Peyer's patch (tissue), 4 donors: Measurements from ENCODE around the gene PLK4. TPM values are rescaled to one million over a fixed set of nuclear protein-coding genes. Genes with fewer than 3 reads are reported as not detected.

Experiments
- DNase-seq, 3 donors: peaks; one replicate each; pipeline ENCODE4 v3.0.0-alpha.2; 2017 to 2019
- H3K27ac ChIP-seq, 4 donors: fragments of 200-600 bp; sonication (generic); one replicate each; pipeline ENCODE4 v1.5.1; 2016 to 2019
- H3K27me3 ChIP-seq, 2 donors: fragments of 200-600 bp; sonication (generic); one replicate each; pipeline ENCODE4 v1.5.1; 2019
- H3K36me3 ChIP-seq, 3 donors: fragments of 200-600 bp; sonication (generic); one replicate each; pipeline ENCODE4 v1.5.1; 2016 to 2019
- H3K4me1 ChIP-seq, 4 donors: fragments of 200-600 bp; sonication (generic); one replicate each; pipeline ENCODE4 v1.5.1; 2016 to 2019
- H3K4me3 ChIP-seq, 4 donors: fragments of 200-600 bp; sonication (generic); 1 replicate in 3 of 4; 2 replicates in 1 of 4; pipeline ENCODE4 v1.5.1; 2016 to 2019; ENCODE audit warnings: mild to moderate bottlenecking in 1 of 4
- H3K9me3 ChIP-seq, 4 donors: fragments of 200-600 bp; sonication (generic); one replicate each; pipeline ENCODE4 v1.5.1; 2016 to 2019; ENCODE audit warnings: mild to moderate bottlenecking in 1 of 4
- POLR2A ChIP-seq, 2 donors: fragments of 450-650 bp; IDR thresholded peaks; one replicate each; pipeline ENCODE4 v1.5.1; 2017; ENCODE audit warnings: antibody characterized with exemption in 2 of 2, mild to moderate bottlenecking in 2 of 2, moderate library complexity in 2 of 2
- total RNA-seq, 4 donors: library from RNA; depleted of rRNA; stranded (reverse); fragments of >200 nt; gene quantifications; one replicate each; pipeline ENCODE4 v1.1.0, GENCODE V29; 2016
- TF ChIP-seq, protein P1 (sequence below), 6 experiments: fragments of 450-650 bp in 4 of 6; fragments of 200-600 bp in 2 of 6; sonication (generic) in 1 of 6; IDR thresholded peaks; one replicate each; pipeline ENCODE4 v1.5.1; 2017 to 2019; ENCODE audit warnings: antibody characterized with exemption in 6 of 6, mild to moderate bottlenecking in 3 of 6, moderate library complexity in 1 of 6

PLK4 gene
- total RNA-seq, 4 donors from 2014 or later: 1.7 to 8.3 (median 3.7) TPM

DNA sequence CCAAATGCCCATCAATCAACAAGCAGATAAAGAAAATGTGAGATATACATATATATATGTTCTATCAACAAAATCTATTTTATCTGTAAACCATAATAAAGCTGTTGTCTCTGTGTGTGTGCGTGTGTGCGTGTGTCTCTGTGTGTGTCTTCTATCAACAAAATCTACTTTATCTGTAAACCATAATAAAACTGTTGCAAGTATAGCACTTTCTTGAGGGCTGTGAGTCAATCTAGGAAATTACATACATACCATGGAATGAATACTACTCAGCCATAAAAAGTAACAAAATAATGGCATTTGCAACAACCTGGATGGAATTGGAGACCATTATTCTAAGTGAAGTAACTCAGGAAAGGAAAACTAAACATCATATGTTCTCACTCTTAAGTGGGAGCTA is 12.5 kb upstream of the PLK4 start:
- no peaks in the 10 kb centered on the region for H3K36me3 ChIP-seq
- H3K4me3 ChIP-seq: no peak overlapping the region
- H3K27me3 ChIP-seq: no peaks in the 10 kb centered on the region
- DNase-seq: no peak
- no peak overlapping the region for H3K27ac ChIP-seq
- no peak for TF ChIP-seq POLR2A (IDR thresholded peaks at IDR 0.05)
- TF ChIP-seq, protein P1, sequence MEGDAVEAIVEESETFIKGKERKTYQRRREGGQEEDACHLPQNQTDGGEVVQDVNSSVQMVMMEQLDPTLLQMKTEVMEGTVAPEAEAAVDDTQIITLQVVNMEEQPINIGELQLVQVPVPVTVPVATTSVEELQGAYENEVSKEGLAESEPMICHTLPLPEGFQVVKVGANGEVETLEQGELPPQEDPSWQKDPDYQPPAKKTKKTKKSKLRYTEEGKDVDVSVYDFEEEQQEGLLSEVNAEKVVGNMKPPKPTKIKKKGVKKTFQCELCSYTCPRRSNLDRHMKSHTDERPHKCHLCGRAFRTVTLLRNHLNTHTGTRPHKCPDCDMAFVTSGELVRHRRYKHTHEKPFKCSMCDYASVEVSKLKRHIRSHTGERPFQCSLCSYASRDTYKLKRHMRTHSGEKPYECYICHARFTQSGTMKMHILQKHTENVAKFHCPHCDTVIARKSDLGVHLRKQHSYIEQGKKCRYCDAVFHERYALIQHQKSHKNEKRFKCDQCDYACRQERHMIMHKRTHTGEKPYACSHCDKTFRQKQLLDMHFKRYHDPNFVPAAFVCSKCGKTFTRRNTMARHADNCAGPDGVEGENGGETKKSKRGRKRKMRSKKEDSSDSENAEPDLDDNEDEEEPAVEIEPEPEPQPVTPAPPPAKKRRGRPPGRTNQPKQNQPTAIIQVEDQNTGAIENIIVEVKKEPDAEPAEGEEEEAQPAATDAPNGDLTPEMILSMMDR (IDR thresholded peaks at IDR 0.05): no peak
- H3K9me3 ChIP-seq: no peaks in the 10 kb centered on the region
- no peaks in the 10 kb centered on the region for H3K4me1 ChIP-seq

DNA sequence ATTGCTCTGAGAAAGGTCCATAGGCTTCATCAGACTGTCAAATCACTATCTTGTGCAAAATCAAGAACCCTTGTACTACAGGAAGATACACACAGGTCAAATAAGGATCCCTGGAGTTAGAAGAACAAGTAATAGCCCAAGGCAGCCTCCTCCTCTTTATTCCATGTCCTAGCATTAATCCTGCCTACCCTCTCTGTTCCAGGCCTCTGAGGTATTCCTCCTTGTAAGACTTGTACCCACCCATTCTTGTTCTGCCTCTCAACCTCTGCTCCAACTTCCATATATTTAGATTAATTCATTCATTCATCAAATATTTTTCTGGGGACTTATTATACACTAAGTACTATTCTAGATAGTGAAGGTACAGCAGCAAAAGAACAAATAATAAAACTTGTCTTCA is 10.4 kb upstream of the PLK4 start:
- Histone ChIP-seq H3K9me3 (no peaks in the 10 kb centered on the region), H3K27me3 (no peaks in the 10 kb centered on the region), H3K27ac (no peak overlapping the region), H3K4me1 (no peaks in the 10 kb centered on the region), H3K36me3 (no peaks in the 10 kb centered on the region), H3K4me3 (no peak overlapping the region)
- no peak for TF ChIP-seq POLR2A (IDR thresholded peaks at IDR 0.05)
- TF ChIP-seq, protein P1 (IDR thresholded peaks at IDR 0.05): no peak
- no peak for DNase-seq

DNA sequence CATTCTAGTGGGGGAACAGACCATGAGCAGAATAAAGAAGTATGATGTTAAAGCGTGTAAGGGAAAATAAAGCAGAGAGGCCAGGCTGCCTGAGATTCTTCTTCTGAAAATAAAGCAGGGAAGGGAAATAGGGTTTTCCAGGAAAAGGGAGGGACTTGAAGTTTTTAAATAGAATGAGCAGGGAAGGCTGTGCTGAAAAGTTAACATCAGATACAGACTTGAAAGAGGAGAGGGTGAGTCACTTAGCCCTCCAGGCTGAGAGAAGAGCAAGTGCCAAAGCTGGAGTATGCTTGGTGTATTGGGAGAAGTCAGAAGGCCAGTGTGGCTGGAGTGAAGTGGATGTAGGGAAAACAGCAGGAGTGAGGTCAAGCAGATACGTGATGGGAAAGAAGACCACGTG is 10.0 kb upstream of the PLK4 start:
- H3K36me3 ChIP-seq: no peaks in the 10 kb centered on the region
- no peaks in the 10 kb centered on the region for H3K27me3 ChIP-seq
- TF ChIP-seq, protein P1 (IDR thresholded peaks at IDR 0.05): no peak
- TF ChIP-seq POLR2A (IDR thresholded peaks at IDR 0.05): no peak
- H3K27ac ChIP-seq: no peak overlapping the region
- no peaks in the 10 kb centered on the region for H3K4me1 ChIP-seq
- DNase-seq: no peak
- no peak overlapping the region for H3K4me3 ChIP-seq
- no peaks in the 10 kb centered on the region for H3K9me3 ChIP-seq

DNA sequence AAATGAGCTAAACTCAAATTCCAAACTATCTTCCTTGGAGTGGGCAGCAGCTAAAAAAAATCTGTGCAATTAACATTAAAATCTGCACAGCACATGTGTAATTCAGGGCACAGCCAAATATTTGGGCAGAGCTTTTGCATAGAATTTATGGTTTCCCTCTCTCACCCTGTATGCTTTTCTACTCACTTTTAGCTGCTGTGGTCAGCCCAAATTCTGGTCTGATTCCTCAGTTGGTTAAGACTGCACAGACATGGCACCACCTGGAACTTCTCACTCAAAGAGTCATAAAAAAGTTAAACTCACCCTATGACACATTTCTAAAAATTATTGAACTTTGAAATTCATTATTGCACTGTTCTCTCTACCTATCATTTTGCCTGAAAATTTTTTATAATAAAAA is 4.9 kb upstream of the PLK4 start:
- DNase-seq: no peak
- H3K4me1 ChIP-seq: no peaks in the 10 kb centered on the region
- TF ChIP-seq POLR2A (IDR thresholded peaks at IDR 0.05): no peak
- TF ChIP-seq, protein P1 (IDR thresholded peaks at IDR 0.05): no peak
- no peaks in the 10 kb centered on the region for H3K9me3 ChIP-seq
- no peaks in the 10 kb centered on the region for H3K36me3 ChIP-seq
- H3K27ac ChIP-seq: no peak overlapping the region
- no peaks in the 10 kb centered on the region for H3K27me3 ChIP-seq
- H3K4me3 ChIP-seq: no peak overlapping the region

DNA sequence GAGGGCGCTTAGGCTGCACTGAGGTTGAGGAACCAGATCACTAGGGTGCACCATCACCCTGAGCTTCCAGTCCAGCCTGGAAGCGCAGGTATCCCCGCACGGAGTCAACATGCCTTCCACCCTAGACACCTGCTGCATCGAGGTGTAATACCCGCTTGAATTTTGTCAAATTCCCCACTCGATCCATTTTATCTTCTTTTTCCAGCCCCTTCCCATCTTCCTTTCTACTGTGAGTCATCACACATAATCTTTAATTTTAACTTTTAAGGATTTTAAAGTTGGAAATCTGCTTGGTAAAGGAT is 821 bp downstream of the PLK4 start:
- Histone ChIP-seq H3K27me3 (no peaks in the 10 kb centered on the region), H3K9me3 (no peaks in the 10 kb centered on the region), H3K4me3 (peak overlapping the region; percentile 59 to 94 (median 81)), H3K4me1 (peaks cover 0 to 5% (median 0%) of the 10 kb centered on the region in 4 donors), H3K36me3 (no peaks in the 10 kb centered on the region), H3K27ac (peak overlapping the region in 3 of 4 donors; percentile 76 to 90 (median 78))
- no peak for DNase-seq
- TF ChIP-seq, protein P1 (IDR thresholded peaks at IDR 0.05): no peak
- no peak for TF ChIP-seq POLR2A (IDR thresholded peaks at IDR 0.05)

DNA sequence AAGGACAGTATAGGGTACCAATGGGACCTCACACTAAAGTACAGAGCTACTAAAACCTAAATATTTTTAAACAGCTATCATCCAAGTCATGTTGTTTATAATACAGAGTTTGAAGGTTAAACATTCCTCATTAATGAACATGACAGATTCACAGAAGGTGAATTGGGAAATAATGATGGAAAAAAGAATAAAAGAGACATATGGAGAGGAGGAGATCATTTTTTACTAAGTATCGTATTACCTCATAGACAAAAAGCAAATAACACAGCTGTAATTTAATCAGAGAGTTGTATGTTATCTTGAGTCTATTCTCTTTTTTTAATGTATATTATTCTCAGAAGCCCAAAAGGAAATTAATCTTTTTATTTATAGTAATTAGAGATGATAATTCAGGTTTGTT is 7.9 kb downstream of the PLK4 start:
- TF ChIP-seq, protein P1 (IDR thresholded peaks at IDR 0.05): no peak
- TF ChIP-seq POLR2A (IDR thresholded peaks at IDR 0.05): no peak
- no peak overlapping the region for H3K4me3 ChIP-seq
- H3K4me1 ChIP-seq: no peaks in the 10 kb centered on the region
- no peak for DNase-seq
- H3K36me3 ChIP-seq: no peaks in the 10 kb centered on the region
- H3K9me3 ChIP-seq: no peaks in the 10 kb centered on the region
- no peak overlapping the region for H3K27ac ChIP-seq
- H3K27me3 ChIP-seq: no peaks in the 10 kb centered on the region
